GM21367 (cell line): Measurements from ENCODE around the gene GSC.
"Not testable (repeated sequence)": the region's sequence is repeated elsewhere in the genome, so short reads cannot be mapped to it uniquely, and the experiment has no call there.

Experiments
- ATAC-seq: cut with Tn5 transposase; IDR thresholded peaks from one replicate; pipeline ENCODE4 v1.9.1; 2021; ENCODE audit not compliant: unreplicated experiment

The GSC gene

GRCh38 chr14:94769391-94770250 is at the start of gene GSC:
TSS of gene GSC (minus strand) at chr14:94770113. CDS start at chr14:94770015, 98 bp downstream.
- ATAC-seq: no peak

- ATAC-seq: no peak
These were observed 49.6 kb upstream of the GSC start for GRCh38 chr14:94819531-94819930.

- no peak for ATAC-seq
These were observed 46.2 kb upstream of the GSC start for GRCh38 chr14:94816113-94816512.

- ATAC-seq: no peak
These were observed 35.9 kb upstream of the GSC start for GRCh38 chr14:94805680-94806288.

GRCh38 chr14:94801225-94801624 is 31.3 kb upstream of the GSC start:
- no peak for ATAC-seq

- ATAC-seq: not testable (repeated sequence)
These were observed 30.9 kb upstream of the GSC start for GRCh38 chr14:94800764-94801163.

GRCh38 chr14:94797887-94798286 is 28.0 kb upstream of the GSC start:
- ATAC-seq: no peak

- ATAC-seq: no peak
These were observed 26.4 kb upstream of the GSC start for GRCh38 chr14:94796278-94796677.

- ATAC-seq: no peak
These were observed 25.5 kb upstream of the GSC start for GRCh38 chr14:94795372-94795771.

GRCh38 chr14:94793901-94794300 is 24.0 kb upstream of the GSC start:
- ATAC-seq: no peak

GRCh38 chr14:94787655-94788054 is 17.7 kb upstream of the GSC start:
- ATAC-seq: no peak

- no peak for ATAC-seq
These were observed 17.2 kb upstream of the GSC start for GRCh38 chr14:94787092-94787491.

- ATAC-seq: no peak
These were observed 10.9 kb upstream of the GSC start for GRCh38 chr14:94780536-94781399.

GRCh38 chr14:94779713-94780112 is 9.8 kb upstream of the GSC start:
- no peak for ATAC-seq

GRCh38 chr14:94775871-94776210 is 5.9 kb upstream of the GSC start:
- no peak for ATAC-seq

GRCh38 chr14:94775091-94775870 is 5.4 kb upstream of the GSC start:
- ATAC-seq: no peak

GRCh38 chr14:94774344-94775090 is 4.6 kb upstream of the GSC start:
- no peak for ATAC-seq

- ATAC-seq: no peak
These were observed 3.9 kb upstream of the GSC start for GRCh38 chr14:94773655-94774343.

GRCh38 chr14:94773061-94773648 is 3.2 kb upstream of the GSC start:
- ATAC-seq: no peak
